Skeletal muscle satellite cell (primary cell): Measurements from ENCODE around the gene FOXD4L3. TPM values are rescaled to one million over a fixed set of nuclear protein-coding genes. Genes with fewer than 3 reads are reported as not detected.
"Not testable (repeated sequence)": the region's sequence is repeated elsewhere in the genome, so short reads cannot be mapped to it uniquely, and the experiment has no call there.

Source experiments
- H3K27me3 ChIP-seq: 2 replicates; pipeline ENCODE4 v1.7.0; 2013; ENCODE audit warnings: low read length; ENCODE audit not compliant: control insufficient read depth, insufficient read depth
- H3K36me3 ChIP-seq: 2 replicates; pipeline ENCODE4 v1.7.0; 2013; ENCODE audit warnings: mild to moderate bottlenecking, control low read depth, low read length; ENCODE audit not compliant: insufficient read depth
- H3K4me1 ChIP-seq: 2 replicates; pipeline ENCODE4 v1.7.0; 2013; ENCODE audit warnings: low read length; ENCODE audit not compliant: control insufficient read depth, insufficient read depth
- H3K4me2 ChIP-seq: 2 replicates; pipeline ENCODE4 v1.7.0; 2013; ENCODE audit warnings: mild to moderate bottlenecking, low read length
- H3K4me3 ChIP-seq: 2 replicates; pipeline ENCODE4 v1.7.0; 2013; ENCODE audit warnings: low read length
- H3K9ac ChIP-seq: 2 replicates; pipeline ENCODE4 v1.7.0; 2013; ENCODE audit warnings: mild to moderate bottlenecking, low read depth, low read length, moderate library complexity
- H3K9me3 ChIP-seq: replicated peaks from 2 replicates; pipeline ENCODE4 v1.7.0; 2013; ENCODE audit warnings: mild to moderate bottlenecking, control low read depth, low read length
- total RNA-seq: library from RNA; depleted of rRNA; stranded (reverse); fragments of >200 nt; gene quantifications from 2 replicates; pipeline ENCODE4 v1.2.3, GENCODE V29; 2012; rRNA removed

Gene FOXD4L3
- total RNA-seq: under 0.01 and 0.51 TPM in 2 replicates

DNA sequence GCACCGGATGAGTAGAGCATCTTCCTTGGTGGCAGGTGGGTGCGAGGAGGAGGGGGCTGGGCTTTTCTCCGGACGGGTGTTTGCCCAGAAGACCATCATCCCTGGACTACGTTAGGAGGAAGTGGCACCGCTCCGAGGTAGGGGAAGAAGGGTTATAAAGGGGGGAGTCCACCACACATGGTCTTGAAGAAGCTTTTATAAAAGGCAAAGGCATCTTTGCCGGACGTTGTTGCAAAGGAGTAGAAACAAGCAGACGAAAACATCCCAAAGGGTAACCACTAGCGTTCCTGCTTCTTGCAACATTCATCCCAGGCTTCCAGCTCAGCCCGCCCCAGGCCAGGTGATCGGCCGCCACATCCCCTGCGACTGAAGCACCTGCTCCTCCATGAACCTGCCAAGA is at the start of gene FOXD4L3:
FOXD4L3 (plus strand) TSS at position 301 of the 400 bp plus-strand sequence; CDS start at position 386, 85 bp downstream.
- H3K9me3 ChIP-seq, H3K27me3 ChIP-seq, H3K4me2 ChIP-seq, H3K4me1 ChIP-seq, H3K4me3 ChIP-seq, H3K9ac ChIP-seq, H3K36me3 ChIP-seq: not testable (repeated sequence)

DNA sequence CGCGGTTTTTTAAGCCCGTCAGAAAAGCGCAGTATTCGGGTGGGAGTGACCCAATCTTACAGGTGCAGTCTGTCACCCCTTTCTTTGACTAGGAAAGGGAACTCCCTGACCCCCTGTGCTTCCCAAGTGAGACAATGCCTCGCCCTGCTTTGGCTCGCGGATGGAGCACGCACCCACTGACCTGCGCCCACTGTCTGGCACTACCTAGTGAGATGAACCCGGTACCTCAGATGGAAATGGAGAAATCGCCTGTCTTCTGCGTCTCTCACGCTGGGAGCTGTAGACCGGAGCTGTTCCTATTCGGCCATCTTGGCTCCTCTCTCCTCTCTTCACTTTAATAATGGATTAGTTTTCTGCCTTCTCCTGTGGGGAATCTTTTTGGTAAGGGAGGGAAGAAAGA is 21.6 kb upstream of the FOXD4L3 start:
- not testable (repeated sequence) for H3K9me3 ChIP-seq, H3K27me3 ChIP-seq, H3K36me3 ChIP-seq, H3K4me1 ChIP-seq, H3K9ac ChIP-seq, H3K4me2 ChIP-seq, H3K4me3 ChIP-seq

DNA sequence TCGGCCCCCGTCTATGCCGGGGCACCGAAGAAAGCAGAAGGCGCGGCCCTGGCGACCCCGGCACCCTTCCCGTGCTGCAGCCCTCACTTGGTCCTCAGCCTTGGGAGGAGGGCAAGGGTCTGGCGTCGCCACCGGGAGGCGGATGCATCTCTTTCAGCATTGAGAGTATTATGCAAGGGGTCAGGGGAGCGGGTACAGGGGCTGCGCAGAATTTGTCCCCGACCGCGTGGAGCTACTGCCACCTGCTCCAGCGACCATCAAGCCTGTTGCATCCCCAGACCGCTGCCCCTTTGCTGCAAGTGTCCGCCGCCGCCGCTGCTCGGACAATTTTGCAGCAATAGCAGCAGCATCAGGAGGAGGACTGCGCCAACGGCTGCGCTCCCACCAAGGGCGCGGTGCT is 1.1 kb downstream of the FOXD4L3 start:
- not testable (repeated sequence) for H3K36me3 ChIP-seq, H3K4me1 ChIP-seq, H3K9me3 ChIP-seq, H3K4me3 ChIP-seq, H3K4me2 ChIP-seq, H3K27me3 ChIP-seq, H3K9ac ChIP-seq

DNA sequence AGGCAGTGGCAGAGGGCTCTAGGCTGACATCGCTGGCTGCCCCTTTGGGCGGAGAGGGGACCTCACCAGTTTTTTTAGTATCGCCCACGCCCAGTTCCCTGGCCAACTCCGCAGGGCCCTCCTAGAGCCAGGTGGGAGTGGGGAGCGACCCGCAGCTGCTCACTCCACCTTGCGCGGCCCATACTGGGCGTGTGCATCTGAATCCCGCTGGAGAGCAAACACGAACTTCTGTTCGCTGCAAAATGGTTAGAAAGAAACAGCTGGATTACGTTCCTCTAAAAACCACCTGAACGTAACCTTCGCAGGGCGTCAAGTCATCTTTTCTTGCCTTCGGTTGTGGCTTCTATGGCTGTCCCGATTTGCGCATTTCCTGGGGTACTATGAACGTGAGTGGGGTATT is 1.5 kb downstream of the FOXD4L3 start:
- not testable (repeated sequence) for H3K4me3 ChIP-seq, H3K27me3 ChIP-seq, H3K4me1 ChIP-seq, H3K4me2 ChIP-seq, H3K9me3 ChIP-seq, H3K9ac ChIP-seq, H3K36me3 ChIP-seq

DNA sequence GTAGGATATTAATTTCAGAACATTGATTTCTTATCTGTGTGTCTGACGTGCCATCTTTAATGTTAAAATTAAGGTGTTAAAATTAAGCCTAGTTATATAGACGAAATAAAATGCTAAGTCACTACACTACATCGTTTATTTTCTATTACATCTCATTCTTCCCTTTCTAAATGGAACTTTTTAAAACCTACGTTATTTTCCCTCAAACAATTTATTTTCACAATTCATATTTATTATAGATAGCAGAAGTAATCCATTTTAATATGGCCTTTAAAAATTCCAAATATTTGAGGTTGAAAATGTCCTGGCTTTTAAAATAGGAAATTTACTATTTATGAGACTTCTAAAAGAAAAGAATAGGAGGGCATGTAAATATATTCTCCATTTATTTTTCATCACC is 2.1 kb downstream of the FOXD4L3 start:
- H3K4me2 ChIP-seq, H3K9ac ChIP-seq, H3K36me3 ChIP-seq, H3K4me3 ChIP-seq, H3K27me3 ChIP-seq, H3K9me3 ChIP-seq, H3K4me1 ChIP-seq: not testable (repeated sequence)

DNA sequence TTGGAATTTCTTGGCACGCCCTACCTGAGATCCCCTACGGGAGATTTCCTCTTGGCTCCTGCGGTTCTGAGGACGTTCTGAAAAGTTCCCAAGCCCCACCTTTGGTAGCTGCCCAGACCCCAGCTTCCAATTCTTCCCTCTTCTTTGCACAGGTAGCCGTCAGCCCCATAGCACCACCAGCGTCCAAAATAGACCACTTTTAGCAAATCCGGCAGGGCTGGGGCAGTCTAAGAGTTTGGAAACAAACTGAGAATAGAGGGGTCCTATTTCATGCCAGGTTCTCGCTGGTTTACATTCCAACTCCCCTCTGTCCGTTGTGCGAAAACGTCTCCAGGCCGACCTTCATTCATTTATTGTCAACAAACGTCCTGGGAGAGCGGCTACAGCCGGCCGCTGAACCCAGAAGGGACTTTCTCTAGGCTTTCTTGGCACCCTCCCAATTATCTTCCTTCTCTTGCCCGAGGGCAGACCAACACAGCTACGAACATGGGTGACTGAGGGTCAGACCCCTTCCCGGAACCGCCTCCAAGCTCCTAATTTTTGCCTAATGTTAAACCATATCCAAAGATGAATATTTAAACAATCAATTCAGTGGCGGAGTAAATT is 3.1 kb downstream of the FOXD4L3 start:
- H3K9ac ChIP-seq, H3K9me3 ChIP-seq, H3K27me3 ChIP-seq, H3K4me2 ChIP-seq, H3K4me1 ChIP-seq, H3K4me3 ChIP-seq, H3K36me3 ChIP-seq: not testable (repeated sequence)

DNA sequence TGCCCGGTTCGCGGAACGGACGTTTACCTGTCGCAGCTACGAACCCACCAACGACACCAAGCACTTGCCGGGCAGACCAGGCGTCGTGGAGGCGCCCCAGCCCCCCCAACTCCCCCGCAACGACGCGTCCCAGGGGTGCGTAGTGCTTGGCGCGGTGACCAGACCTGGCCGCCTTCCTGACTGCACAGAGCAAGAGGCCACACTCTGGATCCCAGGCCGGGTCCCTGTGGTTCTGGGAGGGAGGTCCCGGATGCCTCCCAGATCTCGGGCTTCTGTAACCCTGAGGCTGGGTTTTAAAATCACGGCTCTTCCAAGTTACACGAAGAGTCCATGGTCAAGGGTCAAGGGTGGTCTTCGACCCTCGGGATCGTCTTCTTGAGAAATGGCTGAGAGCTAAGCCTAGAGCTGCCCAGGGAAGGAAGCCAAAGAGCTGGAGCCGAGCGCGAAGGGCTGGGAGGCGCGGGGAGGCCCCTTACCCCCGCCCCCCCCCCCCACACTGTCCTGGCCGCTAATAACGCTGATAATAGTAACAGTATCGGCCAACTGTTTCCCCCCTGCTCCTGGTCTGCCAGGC is 3.8 kb downstream of the FOXD4L3 start:
- not testable (repeated sequence) for H3K36me3 ChIP-seq, H3K9me3 ChIP-seq, H3K4me3 ChIP-seq, H3K4me2 ChIP-seq, H3K4me1 ChIP-seq, H3K9ac ChIP-seq, H3K27me3 ChIP-seq

DNA sequence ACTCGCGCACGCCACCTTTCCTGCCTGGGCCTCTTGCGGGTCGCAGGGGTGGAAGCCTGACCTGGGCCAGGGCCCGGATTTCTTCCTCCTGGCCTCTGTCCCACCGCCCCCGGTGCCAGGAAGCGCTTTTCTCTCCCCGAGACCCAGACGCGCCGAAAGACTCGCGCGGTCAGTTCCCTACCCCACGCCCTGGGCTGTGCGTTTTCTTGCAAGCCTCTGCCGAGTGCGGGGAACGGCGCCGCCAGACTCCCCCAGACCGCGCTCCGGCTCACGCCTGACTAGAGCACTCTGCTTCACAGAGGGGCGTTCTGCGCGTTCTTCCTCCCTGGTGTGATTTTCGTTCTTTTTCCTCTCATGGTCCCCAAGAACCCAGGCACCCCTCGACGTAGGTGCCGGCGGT is 4.5 kb downstream of the FOXD4L3 start:
- not testable (repeated sequence) for H3K4me1 ChIP-seq, H3K9me3 ChIP-seq, H3K4me2 ChIP-seq, H3K27me3 ChIP-seq, H3K36me3 ChIP-seq, H3K4me3 ChIP-seq, H3K9ac ChIP-seq

DNA sequence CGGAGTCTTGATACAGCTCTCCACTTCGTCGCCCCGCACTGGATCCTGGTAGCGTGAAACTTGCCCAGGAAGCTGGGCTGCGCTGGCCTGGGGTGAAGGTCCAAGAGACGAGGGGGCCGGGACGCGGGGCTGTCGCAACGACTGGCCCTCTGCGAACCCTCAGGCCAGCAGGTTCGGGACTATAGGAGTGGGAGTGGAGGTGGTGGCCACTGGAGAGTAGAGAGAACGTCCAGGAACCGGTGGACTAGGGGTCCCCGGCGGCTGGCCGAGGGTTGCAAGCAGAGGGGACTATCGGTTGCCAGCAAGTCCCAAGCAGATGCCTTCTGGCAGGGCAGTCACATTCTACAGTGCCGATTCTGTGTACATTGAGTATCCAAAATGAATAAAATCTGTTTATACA is 5.0 kb downstream of the FOXD4L3 start:
- not testable (repeated sequence) for H3K36me3 ChIP-seq, H3K27me3 ChIP-seq, H3K9ac ChIP-seq, H3K4me2 ChIP-seq, H3K9me3 ChIP-seq, H3K4me3 ChIP-seq, H3K4me1 ChIP-seq

DNA sequence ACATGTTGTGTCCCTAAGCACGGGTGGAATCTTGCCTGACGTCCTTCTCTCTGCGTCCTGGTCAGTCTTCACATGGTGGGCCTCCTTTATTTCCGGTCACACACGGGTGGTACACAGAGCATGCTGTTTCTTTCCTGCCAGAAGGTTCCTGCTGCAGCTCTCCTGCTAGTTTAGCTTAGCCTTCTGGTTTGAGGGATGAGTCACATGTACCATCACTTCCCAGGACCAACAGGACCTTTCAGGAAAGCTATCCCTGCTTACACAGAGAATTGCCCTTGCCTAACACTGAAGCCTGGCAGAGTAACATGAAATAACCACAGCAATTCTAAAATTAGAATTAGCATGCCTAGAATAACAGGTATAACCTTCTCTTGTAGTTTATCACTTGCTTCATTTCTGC is 8.5 kb downstream of the FOXD4L3 start:
- not testable (repeated sequence) for H3K4me3 ChIP-seq, H3K36me3 ChIP-seq, H3K4me1 ChIP-seq, H3K9me3 ChIP-seq, H3K27me3 ChIP-seq, H3K4me2 ChIP-seq, H3K9ac ChIP-seq

DNA sequence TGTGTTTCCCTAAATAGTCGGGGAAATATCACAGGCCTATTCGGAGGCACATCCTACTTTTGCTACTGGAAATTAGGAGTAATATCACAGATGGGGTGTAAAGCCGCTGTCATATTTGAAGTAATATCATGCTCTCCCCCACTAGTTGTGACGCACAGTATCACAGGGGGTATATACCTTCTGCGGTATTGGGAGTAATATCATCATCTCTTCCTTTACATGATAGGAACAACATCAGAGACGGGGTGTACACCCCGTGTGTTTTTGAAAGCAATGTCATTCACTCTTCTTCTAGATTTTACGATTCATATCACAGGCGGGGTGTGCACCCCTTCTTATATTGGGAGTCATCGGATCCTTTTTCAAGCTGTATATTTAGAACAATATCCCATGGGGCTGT is 15.5 kb downstream of the FOXD4L3 start:
- H3K9ac ChIP-seq: not testable (repeated sequence)

DNA sequence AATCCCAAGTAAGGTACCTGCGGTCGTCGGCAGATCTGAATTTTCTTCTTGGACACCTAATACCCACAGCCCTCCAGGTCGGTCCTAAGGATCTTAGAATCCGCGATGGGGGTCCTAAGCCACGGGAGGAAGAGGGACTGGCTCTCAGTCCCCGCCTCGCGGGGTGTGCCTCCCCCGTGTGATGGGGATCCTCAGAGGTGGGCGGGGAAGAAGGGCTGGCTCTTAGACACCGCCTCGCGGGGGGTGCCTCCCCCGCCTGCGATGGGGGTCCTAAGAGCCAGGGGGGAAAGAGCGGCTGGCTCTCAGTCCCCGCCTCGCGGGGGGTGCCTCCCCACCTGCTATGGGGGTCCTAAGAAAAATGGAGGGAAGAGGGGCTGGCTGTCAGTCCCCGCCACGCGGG is 21.1 kb downstream of the FOXD4L3 start:
- H3K9me3 ChIP-seq, H3K9ac ChIP-seq, H3K4me1 ChIP-seq, H3K4me3 ChIP-seq, H3K36me3 ChIP-seq, H3K4me2 ChIP-seq, H3K27me3 ChIP-seq: not testable (repeated sequence)

More for the DNA sequence above, 15.5 kb downstream of the FOXD4L3 start:
- not testable (repeated sequence) for H3K4me1 ChIP-seq, H3K27me3 ChIP-seq, H3K36me3 ChIP-seq, H3K4me2 ChIP-seq, H3K9me3 ChIP-seq, H3K4me3 ChIP-seq
